Fibroblast of mammary gland (primary cell): ENCODE data around the gene MAP3K5.

ENCODE experiments used
- DNase-seq: peaks from one replicate; pipeline ENCODE4 v3.0.0-alpha.2; 2010; ENCODE audit warnings: low read depth
- H3K4me3 ChIP-seq: 2 replicates; pipeline ENCODE4 v1.5.1; 2011; ENCODE audit warnings: low read depth, mild to moderate bottlenecking, low read length, moderate library complexity; ENCODE audit not compliant: control insufficient read depth
- TF ChIP-seq, protein P1 (sequence below): conservative IDR thresholded peaks from 2 replicates; pipeline ENCODE4 v1.5.1; 2011; ENCODE audit warnings: low read depth, low read length, inconsistent platforms; ENCODE audit not compliant: control insufficient read depth, insufficient read depth

Gene MAP3K5

DNA sequence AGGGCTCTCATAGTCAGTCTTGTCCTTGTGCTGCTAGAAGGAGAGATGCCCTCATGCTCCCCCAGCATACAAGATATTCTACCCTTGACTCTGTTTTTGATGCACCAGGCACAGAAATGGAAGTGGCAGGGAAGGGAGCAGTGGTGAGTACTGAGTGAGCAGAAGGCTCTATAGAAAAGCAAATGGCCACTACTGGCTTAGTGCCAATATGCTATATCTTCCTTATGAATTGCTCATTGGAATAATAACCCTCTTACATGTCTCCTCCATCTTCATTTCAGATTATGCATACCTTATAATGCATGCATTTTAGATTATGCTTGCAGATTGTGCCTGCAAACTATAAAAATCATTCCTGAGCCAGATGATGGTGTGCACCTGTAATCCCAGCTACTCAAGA lies 82.8 kb downstream of the MAP3K5 start:
- TF ChIP-seq, protein P1, sequence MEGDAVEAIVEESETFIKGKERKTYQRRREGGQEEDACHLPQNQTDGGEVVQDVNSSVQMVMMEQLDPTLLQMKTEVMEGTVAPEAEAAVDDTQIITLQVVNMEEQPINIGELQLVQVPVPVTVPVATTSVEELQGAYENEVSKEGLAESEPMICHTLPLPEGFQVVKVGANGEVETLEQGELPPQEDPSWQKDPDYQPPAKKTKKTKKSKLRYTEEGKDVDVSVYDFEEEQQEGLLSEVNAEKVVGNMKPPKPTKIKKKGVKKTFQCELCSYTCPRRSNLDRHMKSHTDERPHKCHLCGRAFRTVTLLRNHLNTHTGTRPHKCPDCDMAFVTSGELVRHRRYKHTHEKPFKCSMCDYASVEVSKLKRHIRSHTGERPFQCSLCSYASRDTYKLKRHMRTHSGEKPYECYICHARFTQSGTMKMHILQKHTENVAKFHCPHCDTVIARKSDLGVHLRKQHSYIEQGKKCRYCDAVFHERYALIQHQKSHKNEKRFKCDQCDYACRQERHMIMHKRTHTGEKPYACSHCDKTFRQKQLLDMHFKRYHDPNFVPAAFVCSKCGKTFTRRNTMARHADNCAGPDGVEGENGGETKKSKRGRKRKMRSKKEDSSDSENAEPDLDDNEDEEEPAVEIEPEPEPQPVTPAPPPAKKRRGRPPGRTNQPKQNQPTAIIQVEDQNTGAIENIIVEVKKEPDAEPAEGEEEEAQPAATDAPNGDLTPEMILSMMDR, result no peak
- DNase-seq, result no peak
- no peak overlapping the region for H3K4me3 ChIP-seq

DNA sequence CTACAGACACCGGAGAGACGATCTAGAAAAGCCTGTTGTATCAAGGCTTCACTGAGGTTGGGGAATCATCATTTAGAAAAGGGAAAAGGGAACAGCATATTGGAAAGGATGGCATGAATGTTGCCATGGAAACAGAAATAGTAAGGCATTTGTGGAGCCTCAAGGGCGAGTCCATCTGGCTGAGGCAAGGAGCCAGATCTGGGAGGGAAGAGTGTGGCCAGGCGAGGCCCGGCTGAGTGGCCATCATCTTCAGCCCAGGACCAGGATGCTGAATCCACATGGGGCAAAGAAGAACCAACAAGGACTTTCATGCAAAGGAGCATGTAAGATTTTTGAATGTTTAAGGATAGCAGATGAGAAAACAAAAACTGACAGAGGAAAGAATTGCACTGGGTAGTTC lies 85.8 kb downstream of the MAP3K5 start:
- H3K4me3 ChIP-seq, result no peak overlapping the region
- TF ChIP-seq, protein P1, result no peak
- DNase-seq, result no peak

DNA sequence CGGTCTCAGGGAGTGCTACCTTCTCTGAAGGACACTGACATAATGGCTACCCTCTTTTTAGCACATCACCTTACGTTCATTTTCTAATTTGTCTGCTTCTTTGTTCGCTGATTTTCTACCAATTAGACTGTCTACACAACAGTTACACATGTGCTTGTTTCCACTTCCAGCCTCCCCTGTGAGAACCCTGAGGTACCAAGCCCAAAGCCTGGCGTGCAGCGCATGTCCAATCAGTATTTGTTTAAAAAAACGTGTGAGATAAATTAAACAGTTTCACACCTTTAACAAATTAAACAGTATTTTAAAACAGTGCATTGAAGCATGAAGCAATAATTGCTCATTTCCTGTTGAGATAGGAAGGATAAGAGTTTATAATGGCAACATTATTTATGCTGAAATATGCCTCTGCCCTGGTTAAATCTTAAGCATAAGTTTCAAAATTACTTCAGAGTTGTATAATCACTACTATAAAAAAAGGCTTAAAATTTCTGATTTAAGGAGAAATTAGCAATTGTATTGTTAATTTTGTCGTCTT lies 88.9 kb downstream of the MAP3K5 start:
- H3K4me3 ChIP-seq, result no peak overlapping the region
- TF ChIP-seq, protein P1, result no peak
- DNase-seq, result no peak

DNA sequence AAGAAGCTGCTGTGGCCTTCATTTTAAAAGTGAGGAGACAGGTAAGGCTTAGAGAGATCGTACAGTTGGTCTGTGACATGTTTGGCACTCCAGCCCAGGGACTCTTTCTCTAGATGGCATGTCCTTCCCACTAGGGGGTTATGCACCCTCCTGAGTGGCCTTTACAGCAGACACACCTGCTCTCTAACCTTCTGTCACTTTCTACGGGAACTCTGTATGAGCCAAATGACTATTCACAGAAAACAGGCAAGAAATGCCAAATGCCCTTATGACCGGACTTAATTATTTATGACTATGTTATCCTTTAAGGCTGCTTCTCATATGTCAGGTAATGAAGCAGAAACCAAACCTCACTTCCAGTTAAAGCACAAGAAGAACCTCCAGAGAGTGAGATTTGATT lies 91.2 kb downstream of the MAP3K5 start:
- TF ChIP-seq, protein P1, result no peak
- DNase-seq, result no peak
- no peak overlapping the region for H3K4me3 ChIP-seq

DNA sequence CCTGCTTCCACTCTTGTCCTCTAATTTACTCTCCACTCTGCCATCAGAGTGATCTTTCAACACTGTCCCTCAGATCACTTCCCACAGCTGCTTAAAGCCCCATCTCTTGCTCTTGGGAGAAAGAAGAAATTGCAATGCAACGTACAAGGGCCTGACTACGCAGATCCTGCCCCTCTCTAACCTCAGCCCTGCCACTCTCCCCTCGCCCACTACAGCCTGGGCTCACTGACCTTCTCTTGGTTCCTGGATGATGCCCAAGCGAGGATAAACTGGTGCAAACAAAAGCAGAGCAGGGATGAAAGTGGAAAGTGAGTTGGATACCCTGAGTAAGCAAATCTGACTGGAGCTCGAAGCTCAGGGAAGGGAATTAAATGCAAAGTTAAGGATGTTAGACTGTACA lies 92.9 kb downstream of the MAP3K5 start:
- DNase-seq, result no peak
- TF ChIP-seq, protein P1, result no peak
- no peak overlapping the region for H3K4me3 ChIP-seq

DNA sequence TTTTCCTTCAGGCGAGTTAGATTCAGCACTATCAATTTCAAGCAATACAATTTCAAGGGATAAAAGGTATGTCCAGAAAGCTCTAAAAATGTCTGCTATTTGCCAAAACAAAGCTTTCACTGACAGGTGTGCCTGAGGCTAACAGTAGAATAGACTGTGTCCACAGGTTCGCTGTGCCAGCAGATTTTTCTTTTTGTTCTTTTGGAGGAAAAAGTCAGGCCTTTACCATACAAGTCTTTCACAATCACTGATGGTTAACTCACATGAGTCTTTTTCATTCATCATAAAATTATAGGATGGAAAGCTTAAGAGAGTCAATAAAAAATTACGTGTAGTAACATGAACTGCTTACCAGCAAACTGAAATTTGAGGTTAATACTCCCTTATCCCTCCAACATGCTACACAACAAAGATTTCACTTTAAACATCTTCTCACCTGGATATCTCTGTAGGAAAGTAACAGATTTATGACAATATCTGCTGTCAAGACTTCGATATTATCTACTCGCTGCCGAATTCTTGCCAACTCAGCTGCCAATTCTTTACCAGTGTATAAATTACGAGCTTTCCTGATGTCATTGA lies 95.4 kb downstream of the MAP3K5 start:
- TF ChIP-seq, protein P1, result no peak
- DNase-seq, result no peak
- no peak overlapping the region for H3K4me3 ChIP-seq

DNA sequence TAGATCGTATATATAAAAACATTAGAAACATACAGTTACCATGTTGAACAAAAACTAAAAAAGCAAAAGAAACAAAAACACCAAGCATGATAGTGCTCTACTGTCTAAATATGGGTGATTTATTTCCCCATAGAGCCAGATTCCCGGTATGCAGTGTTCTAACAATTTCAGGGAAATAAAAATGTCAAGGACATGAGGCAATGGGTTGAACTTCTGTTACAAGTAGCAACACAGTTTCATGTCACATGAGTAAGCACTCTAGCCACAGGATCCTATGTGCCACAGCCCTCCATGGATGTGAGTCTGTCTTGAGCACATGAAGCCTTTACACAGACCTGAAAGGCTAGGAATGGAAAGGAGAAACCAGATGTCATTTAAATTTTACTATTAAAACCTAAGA lies 96.0 kb downstream of the MAP3K5 start:
- peak; percentile 56 for DNase-seq
- no peak overlapping the region for H3K4me3 ChIP-seq
- TF ChIP-seq, protein P1, result no peak
